Measurements from ENCODE around the gene EFS.

The EFS gene

GRCh38 chr14:23376482-23377197 lies 11.7 kb upstream of the EFS start, which contains the start of gene CMTM5:
Gene CMTM5 (plus strand): TSS chr14:23377046. CDS start chr14:23377252, 206 bp downstream.
- H3K4me3 ChIP-seq (ENCODE audit: low read length), result peak within 1 kb of the TSS; percentile 28
- H3K27ac ChIP-seq (ENCODE audit: low read length), result no peak within 1 kb of the TSS
- no peaks in the 10 kb centered on the region for H3K9me3 ChIP-seq (ENCODE audit: control insufficient read depth, low read depth, low read length)
- no peak within 1 kb of the TSS for H3K9ac ChIP-seq (ENCODE audit: low read length)
- no peaks in the 10 kb centered on the region for H3K36me3 ChIP-seq (ENCODE audit: control insufficient read depth, low read depth, low read length)
- H3K4me1 ChIP-seq (ENCODE audit: control insufficient read depth, low read depth, low read length), result peaks cover 4% of the 10 kb centered on the region
- H3K27me3 ChIP-seq (ENCODE audit: control insufficient read depth, insufficient read depth, low read length), result peaks cover 8% of the 10 kb centered on the region

GRCh38 chr14:23375527-23376251 lies 10.7 kb upstream of the EFS start:
- Histone ChIP-seq H3K4me1 (ENCODE audit: control insufficient read depth, low read depth, low read length) (peaks cover 4% of the 10 kb centered on the region), H3K4me3 (ENCODE audit: low read length) (no peak overlapping the region), H3K9me3 (ENCODE audit: control insufficient read depth, low read depth, low read length) (no peaks in the 10 kb centered on the region), H3K27ac (ENCODE audit: low read length) (no peak overlapping the region), H3K9ac (ENCODE audit: low read length) (no peak overlapping the region), H3K27me3 (ENCODE audit: control insufficient read depth, insufficient read depth, low read length) (peaks cover 8% of the 10 kb centered on the region), H3K36me3 (ENCODE audit: control insufficient read depth, low read depth, low read length) (no peaks in the 10 kb centered on the region)

GRCh38 chr14:23373041-23373440 lies 8.1 kb upstream of the EFS start:
- H3K9ac ChIP-seq (ENCODE audit: low read length), result no peak overlapping the region

GRCh38 chr14:23372509-23372908 lies 7.5 kb upstream of the EFS start, which contains the start of gene IL25:
Gene IL25 (plus strand): TSS chr14:23372809.
- no peaks in the 10 kb centered on the region for H3K9me3 ChIP-seq (ENCODE audit: control insufficient read depth, low read depth, low read length)
- peaks cover 2% of the 10 kb centered on the region for H3K27me3 ChIP-seq (ENCODE audit: control insufficient read depth, insufficient read depth, low read length)
- H3K9ac ChIP-seq (ENCODE audit: low read length), result no peak within 1 kb of the TSS
- no peak within 1 kb of the TSS for H3K27ac ChIP-seq (ENCODE audit: low read length)
- H3K4me3 ChIP-seq (ENCODE audit: low read length), result no peak within 1 kb of the TSS
- peaks cover 4% of the 10 kb centered on the region for H3K4me1 ChIP-seq (ENCODE audit: control insufficient read depth, low read depth, low read length)
- H3K36me3 ChIP-seq (ENCODE audit: control insufficient read depth, low read depth, low read length), result no peaks in the 10 kb centered on the region

More at GRCh38 chr14:23373041-23373440, 8.1 kb upstream of the EFS start:
- Histone ChIP-seq H3K4me3 (ENCODE audit: low read length) (no peak overlapping the region), H3K4me1 (ENCODE audit: control insufficient read depth, low read depth, low read length) (peaks cover 4% of the 10 kb centered on the region), H3K27me3 (ENCODE audit: control insufficient read depth, insufficient read depth, low read length) (peaks cover 7% of the 10 kb centered on the region), H3K9me3 (ENCODE audit: control insufficient read depth, low read depth, low read length) (no peaks in the 10 kb centered on the region), H3K27ac (ENCODE audit: low read length) (no peak overlapping the region), H3K36me3 (ENCODE audit: control insufficient read depth, low read depth, low read length) (no peaks in the 10 kb centered on the region)

- Histone ChIP-seq H3K4me1 (ENCODE audit: control insufficient read depth, low read depth, low read length) (peaks cover 8% of the 10 kb centered on the region), H3K27ac (ENCODE audit: low read length) (no peak overlapping the region), H3K9me3 (ENCODE audit: control insufficient read depth, low read depth, low read length) (no peaks in the 10 kb centered on the region), H3K4me3 (ENCODE audit: low read length) (no peak overlapping the region), H3K27me3 (ENCODE audit: control insufficient read depth, insufficient read depth, low read length) (no peaks in the 10 kb centered on the region), H3K9ac (ENCODE audit: low read length) (no peak overlapping the region), H3K36me3 (ENCODE audit: control insufficient read depth, low read depth, low read length) (no peaks in the 10 kb centered on the region)
Measured at GRCh38 chr14:23371865-23372264, 6.9 kb upstream of the EFS start.

GRCh38 chr14:23370221-23370620 lies 5.2 kb upstream of the EFS start:
- H3K9ac ChIP-seq (ENCODE audit: low read length), result no peak overlapping the region
- H3K9me3 ChIP-seq (ENCODE audit: control insufficient read depth, low read depth, low read length), result no peaks in the 10 kb centered on the region

GRCh38 chr14:23366426-23366921 lies 1.5 kb upstream of the EFS start:
- H3K4me3 ChIP-seq (ENCODE audit: low read length), result peak overlapping the region; percentile 76
- H3K27ac ChIP-seq (ENCODE audit: low read length), result no peak overlapping the region
- H3K27me3 ChIP-seq (ENCODE audit: control insufficient read depth, insufficient read depth, low read length), result no peaks in the 10 kb centered on the region
- H3K4me1 ChIP-seq (ENCODE audit: control insufficient read depth, low read depth, low read length), result peaks cover 20% of the 10 kb centered on the region
- H3K9ac ChIP-seq (ENCODE audit: low read length), result peak overlapping the region; percentile 3
- no peaks in the 10 kb centered on the region for H3K9me3 ChIP-seq (ENCODE audit: control insufficient read depth, low read depth, low read length)
- H3K36me3 ChIP-seq (ENCODE audit: control insufficient read depth, low read depth, low read length), result no peaks in the 10 kb centered on the region

More at GRCh38 chr14:23370221-23370620, 5.2 kb upstream of the EFS start:
- no peaks in the 10 kb centered on the region for H3K27me3 ChIP-seq (ENCODE audit: control insufficient read depth, insufficient read depth, low read length)
- H3K36me3 ChIP-seq (ENCODE audit: control insufficient read depth, low read depth, low read length), result no peaks in the 10 kb centered on the region
- no peak overlapping the region for H3K4me3 ChIP-seq (ENCODE audit: low read length)
- H3K4me1 ChIP-seq (ENCODE audit: control insufficient read depth, low read depth, low read length), result peaks cover 6% of the 10 kb centered on the region
- no peak overlapping the region for H3K27ac ChIP-seq (ENCODE audit: low read length)

- Histone ChIP-seq H3K27ac (ENCODE audit: low read length) (peak overlapping the region; percentile 70), H3K27me3 (ENCODE audit: control insufficient read depth, insufficient read depth, low read length) (no peaks in the 10 kb centered on the region), H3K4me1 (ENCODE audit: control insufficient read depth, low read depth, low read length) (peaks cover 20% of the 10 kb centered on the region), H3K36me3 (ENCODE audit: control insufficient read depth, low read depth, low read length) (no peaks in the 10 kb centered on the region), H3K4me3 (ENCODE audit: low read length) (peak overlapping the region; percentile 76), H3K9ac (ENCODE audit: low read length) (peak overlapping the region; percentile 80), H3K9me3 (ENCODE audit: control insufficient read depth, low read depth, low read length) (no peaks in the 10 kb centered on the region)
Measured at GRCh38 chr14:23365732-23366425, 907 bp upstream of the EFS start.

GRCh38 chr14:23364164-23365035 lies 572 bp downstream of the EFS start:
- peaks cover 4% of the 10 kb centered on the region for H3K36me3 ChIP-seq (ENCODE audit: control insufficient read depth, low read depth, low read length)
- no peaks in the 10 kb centered on the region for H3K27me3 ChIP-seq (ENCODE audit: control insufficient read depth, insufficient read depth, low read length)
- peak overlapping the region; percentile 76 for H3K4me3 ChIP-seq (ENCODE audit: low read length)
- H3K9me3 ChIP-seq (ENCODE audit: control insufficient read depth, low read depth, low read length), result no peaks in the 10 kb centered on the region
- peak overlapping the region; percentile 82 for H3K9ac ChIP-seq (ENCODE audit: low read length)
- no peak overlapping the region for H3K27ac ChIP-seq (ENCODE audit: low read length)
- H3K4me1 ChIP-seq (ENCODE audit: control insufficient read depth, low read depth, low read length), result peaks cover 20% of the 10 kb centered on the region

- Histone ChIP-seq H3K4me1 (ENCODE audit: control insufficient read depth, low read depth, low read length) (peaks cover 19% of the 10 kb centered on the region), H3K9ac (ENCODE audit: low read length) (no peak overlapping the region), H3K36me3 (ENCODE audit: control insufficient read depth, low read depth, low read length) (peaks cover 18% of the 10 kb centered on the region), H3K9me3 (ENCODE audit: control insufficient read depth, low read depth, low read length) (no peaks in the 10 kb centered on the region), H3K27me3 (ENCODE audit: control insufficient read depth, insufficient read depth, low read length) (no peaks in the 10 kb centered on the region), H3K27ac (ENCODE audit: low read length) (no peak overlapping the region), H3K4me3 (ENCODE audit: low read length) (no peak overlapping the region)
Measured at GRCh38 chr14:23362200-23362599, 2.8 kb downstream of the EFS start.

All from iPS-18a (cell line).